GM23248 (cell line): ENCODE data around the gene BASP1. TPM values are rescaled to one million over a fixed set of nuclear protein-coding genes. Genes with fewer than 3 reads are reported as not detected.
A peak's percentile ranks its signal among the peaks of the same experiment; 100 is the strongest.

Source experiments
- DNase-seq: peaks from one replicate; pipeline ENCODE4 v3.0.0-alpha.2; 2015
- H2AFZ ChIP-seq: fragments of 200-600 bp; sonication (generic); 2 replicates; pipeline ENCODE4 v1.6.1; 2016; ENCODE audit warnings: antibody characterized with exemption
- H3F3A ChIP-seq: fragments of 200-600 bp; sonication (generic); 2 replicates; pipeline ENCODE4 v1.6.1; 2016; ENCODE audit warnings: mild to moderate bottlenecking, antibody characterized with exemption, mixed run types; ENCODE audit not compliant: insufficient read depth
- H3K27ac ChIP-seq: fragments of 200-600 bp; sonication (generic); 2 replicates; pipeline ENCODE4 v1.5.1; 2016; ENCODE audit warnings: mild to moderate bottlenecking
- H3K27me3 ChIP-seq: fragments of 200-600 bp; sonication (generic); replicated peaks from 2 replicates; pipeline ENCODE4 v1.6.1; 2016; ENCODE audit warnings: mild to moderate bottlenecking; ENCODE audit not compliant: insufficient read depth
- H3K36me3 ChIP-seq: fragments of 200-600 bp; sonication (generic); 2 replicates; pipeline ENCODE4 v1.6.1; 2016; ENCODE audit warnings: low read depth, mild to moderate bottlenecking
- H3K4me1 ChIP-seq: fragments of 200-600 bp; sonication (generic); 2 replicates; pipeline ENCODE4 v1.6.1; 2016; ENCODE audit warnings: mild to moderate bottlenecking; ENCODE audit not compliant: insufficient read depth
- H3K4me2 ChIP-seq: fragments of 200-600 bp; sonication (generic); one replicate; pipeline ENCODE4 v1.6.1; 2016; ENCODE audit warnings: mild to moderate bottlenecking; ENCODE audit not compliant: unreplicated experiment
- H3K4me3 ChIP-seq: fragments of 200-600 bp; sonication (generic); 2 replicates; pipeline ENCODE4 v1.5.1; 2016; ENCODE audit warnings: mild to moderate bottlenecking
- H3K79me2 ChIP-seq: fragments of 200-600 bp; sonication (generic); 2 replicates; pipeline ENCODE4 v1.6.1; 2016; ENCODE audit warnings: mild to moderate bottlenecking; ENCODE audit not compliant: insufficient read depth
- H3K9ac ChIP-seq: fragments of 200-600 bp; sonication (generic); 2 replicates; pipeline ENCODE4 v1.6.1; 2016; ENCODE audit warnings: mild to moderate bottlenecking
- H3K9me2 ChIP-seq: fragments of 200-600 bp; sonication (generic); 2 replicates; pipeline ENCODE4 v1.6.1; 2016; ENCODE audit warnings: mixed run types, mild to moderate bottlenecking, moderate library complexity; ENCODE audit not compliant: insufficient read depth
- H3K9me3 ChIP-seq: fragments of 200-600 bp; sonication (generic); one replicate; pipeline ENCODE4 v1.6.1; 2017; ENCODE audit warnings: low read depth
- H4K20me1 ChIP-seq: fragments of 200-600 bp; sonication (generic); 2 replicates; pipeline ENCODE4 v1.6.0; 2016; ENCODE audit not compliant: insufficient read depth
- EZH2 ChIP-seq: fragments of 200-600 bp; sonication (generic); IDR thresholded peaks from 2 replicates; pipeline ENCODE4 v1.6.1; 2018; ENCODE audit warnings: antibody characterized with exemption, mild to moderate bottlenecking; ENCODE audit not compliant: insufficient read depth, poor library complexity, severe bottlenecking
- EZH2phosphoT487 ChIP-seq: fragments of 200-600 bp; sonication (generic); IDR thresholded peaks from 2 replicates; pipeline ENCODE4 v1.6.1; 2018; ENCODE audit warnings: antibody characterized with exemption, moderate library complexity, mild to moderate bottlenecking, low read depth; ENCODE audit not compliant: insufficient read depth
- WGBS, 2 experiments: methylation state at CpG; one replicate each; pipeline ENCODE4 v1.1.6; 2015 to 2017; ENCODE audit warnings: low lambda C conversion rate in 2 of 2, low coverage in 1 of 2; ENCODE audit errors: missing lambda C conversion rate in 2 of 2; 5-methylcytosine and 5-hydroxymethylcytosine counted together
- in situ Hi-C: fragments of 300-500 bp; cut with MboI; formaldehyde crosslinking; loops from 2 replicates; pipeline ENCODE4 v1.15.0; 2020
- polyA plus RNA-seq: library from polyadenylated mRNA; unstranded; fragments of >200 nt; fragmentation: Nextera tagmentation; extraction: Ambion mirVana; gene quantifications from 2 replicates; pipeline ENCODE4 v1.2.1, GENCODE V29; 2016
- total RNA-seq: library from RNA; depleted of rRNA; stranded (reverse); fragments of >200 nt; shearing (Covaris generic); gene quantifications from 2 replicates; pipeline ENCODE4 v1.2.3, GENCODE V29; 2014; rRNA removed

Gene BASP1
- 121 and 124 TPM in 2 replicates for total RNA-seq
- 58.4 and 60.4 TPM in 2 replicates for polyA plus RNA-seq

DNA sequence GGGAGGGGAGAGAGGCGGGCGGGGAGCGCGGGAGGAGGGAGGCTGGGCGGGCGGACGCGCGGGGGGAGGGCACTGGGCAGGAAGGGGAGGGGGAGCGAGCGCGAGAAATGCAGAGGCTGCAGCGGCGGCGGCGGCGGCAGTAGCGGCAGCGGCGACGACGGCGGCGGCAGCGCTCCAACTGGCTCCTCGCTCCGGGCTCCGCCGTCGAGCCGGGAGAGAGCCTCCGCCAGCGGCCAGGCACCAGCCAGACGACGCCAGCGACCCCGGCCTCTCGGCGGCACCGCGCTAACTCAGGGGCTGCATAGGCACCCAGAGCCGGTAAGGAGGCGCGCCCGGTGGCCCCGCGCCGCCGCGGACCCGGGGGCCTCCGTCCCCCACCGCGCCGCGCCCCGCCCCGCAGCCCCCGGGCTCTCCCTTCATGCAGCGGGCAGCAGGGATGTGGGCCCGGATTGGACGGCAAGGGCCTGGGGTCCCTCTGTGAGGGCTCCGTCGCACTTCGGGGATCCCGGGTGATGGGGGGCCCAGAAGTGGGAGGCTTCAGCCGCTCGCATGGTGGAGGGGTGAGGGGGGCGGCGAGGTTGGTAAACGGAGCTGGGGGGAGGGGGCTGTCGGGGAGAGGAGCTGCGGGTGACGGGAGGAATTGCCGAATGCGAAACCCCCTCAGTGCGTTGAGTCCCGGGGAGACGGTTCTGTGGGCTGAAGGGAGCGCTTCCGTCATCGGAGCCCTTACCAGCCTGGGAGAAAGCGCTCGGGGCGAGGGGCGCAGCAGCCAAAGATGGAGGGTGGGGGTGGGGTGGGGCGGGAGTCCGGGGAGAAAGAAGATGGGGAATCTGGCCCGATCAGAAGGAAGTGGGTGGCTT, at the start of gene BASP1:
Gene BASP1, plus strand, starts transcription at position 139 of the 860 bp plus-strand sequence. CDS start 57,586 bp downstream, outside the sequence.
- DNase-seq, result peak; percentile 90

DNA sequence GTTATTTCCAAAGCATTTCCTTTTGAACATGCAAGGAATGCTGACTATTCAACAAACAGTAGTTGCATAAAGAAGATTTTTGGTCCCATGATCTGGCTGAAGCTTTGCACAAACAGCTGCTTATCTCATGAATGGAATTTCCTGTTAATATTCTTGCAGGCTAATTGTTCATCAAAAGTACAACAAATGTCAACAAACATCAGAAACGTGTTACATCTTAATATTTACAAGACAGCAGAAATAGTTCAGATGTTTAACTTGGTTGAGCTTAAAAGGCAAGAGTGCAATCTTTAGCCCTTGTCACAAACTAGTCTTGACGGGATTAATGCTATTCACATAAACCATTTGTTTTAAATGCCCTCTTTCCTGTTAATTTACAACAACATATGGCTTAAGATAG, 47.9 kb upstream of the BASP1 start:
- 2 to 4% methylated on average over 2 of the region's 2 CpGs for WGBS, 2 experiments
- Histone ChIP-seq H3K4me1 (peaks cover 15% of the 10 kb centered on the region), H2AFZ (0 out of 2 replicates have a peak overlapping the region, but pooled peaks have one; percentile 4), H3K9me2 (no peaks in the 10 kb centered on the region), H3F3A (peaks cover 11% of the 10 kb centered on the region), H3K9me3 (no peaks in the 10 kb centered on the region), H4K20me1 (no peaks in the 10 kb centered on the region), H3K4me2 (peak overlapping the region; percentile 51), H3K36me3 (no peaks in the 10 kb centered on the region), H3K79me2 (no peaks in the 10 kb centered on the region), H3K9ac (no peak overlapping the region), H3K27ac (peak overlapping the region; percentile 14), H3K4me3 (no peak overlapping the region), H3K27me3 (no peaks in the 10 kb centered on the region)
- TF ChIP-seq EZH2phosphoT487 (0 out of 2 replicates have a peak, but pooled peaks have one; percentile 62), EZH2 (no peak)
- in situ Hi-C loops, result no loop called here
- peak; percentile 57 for DNase-seq

More for the DNA sequence above, at the start of gene BASP1:
- H3K27ac ChIP-seq, result peak within 1 kb of the TSS; percentile 88
- 1 to 2% methylated on average over 28 to 70 of the region's 89 CpGs for WGBS, 2 experiments
- H3K4me2 ChIP-seq, result peak within 1 kb of the TSS; percentile 95
- in situ Hi-C loops, result loop anchor here (10.0 to 25.0 kb wide), 3 partner anchors 895 to 1067 kb away; no protein-coding TSS in a partner anchor
- H3F3A ChIP-seq, result peaks cover 14% of the 10 kb centered on the region
- H3K36me3 ChIP-seq, result 0 out of 2 replicates have a peak, but pooled peaks cover 4% of the 10 kb centered on the region
- H3K79me2 ChIP-seq, result peaks cover 50% of the 10 kb centered on the region
- H3K9me2 ChIP-seq, result no peaks in the 10 kb centered on the region
- peak within 1 kb of the TSS; percentile 76 for H2AFZ ChIP-seq
- no peaks in the 10 kb centered on the region for H3K27me3 ChIP-seq
- TF ChIP-seq EZH2phosphoT487 (no peak), EZH2 (no peak)
- H3K4me1 ChIP-seq, result peaks cover 36% of the 10 kb centered on the region
- H4K20me1 ChIP-seq, result no peaks in the 10 kb centered on the region
- H3K4me3 ChIP-seq, result peak within 1 kb of the TSS; percentile 97
- H3K9ac ChIP-seq, result peak within 1 kb of the TSS; percentile 91
- no peaks in the 10 kb centered on the region for H3K9me3 ChIP-seq

DNA sequence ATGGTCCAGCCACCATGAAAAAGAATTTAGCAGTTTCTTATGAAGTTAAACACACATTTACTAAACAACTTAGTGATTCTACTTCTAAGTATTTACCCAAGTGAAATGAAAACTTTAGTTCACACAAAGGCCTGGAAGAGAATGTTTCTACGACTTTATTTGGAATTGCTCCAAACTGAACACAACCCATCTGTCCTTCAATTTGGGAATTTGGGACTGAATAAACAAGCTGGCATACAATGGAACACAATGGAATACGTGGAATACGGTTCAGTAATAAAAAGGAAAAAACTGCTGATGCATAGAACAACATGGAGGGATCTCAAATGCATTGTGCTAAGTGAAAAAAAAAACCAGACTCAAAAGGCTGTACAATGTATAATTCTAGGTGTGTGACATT, 44.6 kb upstream of the BASP1 start:
- Histone ChIP-seq H3K79me2 (no peaks in the 10 kb centered on the region), H3K4me3 (no peak overlapping the region), H3F3A (peaks cover 11% of the 10 kb centered on the region), H3K9me3 (no peaks in the 10 kb centered on the region), H3K4me1 (peaks cover 15% of the 10 kb centered on the region), H3K36me3 (no peaks in the 10 kb centered on the region), H3K9me2 (no peaks in the 10 kb centered on the region), H4K20me1 (no peaks in the 10 kb centered on the region), H3K27me3 (no peaks in the 10 kb centered on the region), H2AFZ (no peak overlapping the region), H3K9ac (no peak overlapping the region), H3K27ac (no peak overlapping the region), H3K4me2 (no peak overlapping the region)
- no peak for TF ChIP-seq EZH2
- TF ChIP-seq EZH2phosphoT487, result no peak
- no peak for DNase-seq
- in situ Hi-C loops, result no loop called here
- 77 to 88% methylated on average over 3 of the region's 3 CpGs for WGBS, 2 experiments

DNA sequence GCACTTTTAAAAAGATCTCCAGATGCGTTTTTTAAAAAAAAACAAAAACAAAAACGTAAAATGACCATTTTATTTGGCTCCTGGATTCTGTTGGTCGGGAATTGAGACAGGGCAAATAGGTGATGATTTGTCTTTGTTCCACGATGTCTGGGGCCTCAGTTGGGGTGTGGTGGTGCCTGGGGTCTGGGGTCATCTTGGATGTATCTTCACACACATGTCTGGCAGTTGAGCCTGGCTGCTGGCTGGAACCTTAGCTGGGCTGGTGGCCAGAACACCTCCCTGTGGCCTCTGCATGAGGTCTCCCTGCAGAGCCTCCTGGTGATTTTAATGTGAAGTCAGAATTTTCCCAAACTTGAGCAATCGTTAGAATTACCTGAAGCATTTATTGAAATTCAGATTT, 42.5 kb upstream of the BASP1 start:
- Histone ChIP-seq H3K9me2 (no peaks in the 10 kb centered on the region), H3K9me3 (no peaks in the 10 kb centered on the region), H3K79me2 (no peaks in the 10 kb centered on the region), H4K20me1 (no peaks in the 10 kb centered on the region), H3K4me1 (peaks cover 7% of the 10 kb centered on the region), H3K4me3 (no peak overlapping the region), H3F3A (0 out of 2 replicates have a peak, but pooled peaks cover under 1% of the 10 kb centered on the region), H2AFZ (no peak overlapping the region), H3K9ac (no peak overlapping the region), H3K36me3 (no peaks in the 10 kb centered on the region), H3K4me2 (no peak overlapping the region), H3K27me3 (no peaks in the 10 kb centered on the region), H3K27ac (no peak overlapping the region)
- in situ Hi-C loops, result no loop called here
- DNase-seq, result no peak
- TF ChIP-seq EZH2phosphoT487, result no peak
- TF ChIP-seq EZH2, result no peak
- WGBS, 2 experiments, result 58 to 60% methylated on average over 5 of the region's 5 CpGs
